Measurements from ENCODE around the gene TRPC4. TPM values are rescaled to one million over a fixed set of nuclear protein-coding genes. Genes with fewer than 3 reads are reported as not detected.
"Not testable (repeated sequence)": the region's sequence is repeated elsewhere in the genome, so short reads cannot be mapped to it uniquely, and the experiment has no call there.

Gene TRPC4
- total RNA-seq, 2 experiments from 2014 or later = not detected

- ChIA-PET CTCF (interaction anchor here (0.6 kb wide), 1 partner anchor 43 kb away, joined by 3 read pairs; no protein-coding TSS in a partner anchor), POLR2A (no interaction called here)
- Mint-ChIP-seq H3K27ac (no peak overlapping the region), H3K27me3 (no peaks in the 10 kb centered on the region), H3K36me3 (ENCODE audit: low read depth) (no peaks in the 10 kb centered on the region), H3K9me3 (ENCODE audit: low read depth) (no peaks in the 10 kb centered on the region), H3K4me1 (no peaks in the 10 kb centered on the region), H3K4me3 (no peak overlapping the region)
- DNase-seq = no peak
- intact Hi-C loops (cut with DNase I, micrococcal nuclease) = no loop called here
- no peak for ATAC-seq
Measured at GRCh38 chr13:37594550-37594949, 275.0 kb downstream of the TRPC4 start.

- H3K27ac Mint-ChIP-seq; CTCF ChIA-PET; DNase-seq; H3K27me3 Mint-ChIP-seq; H3K9me3 Mint-ChIP-seq (ENCODE audit: low read depth); H3K4me1 Mint-ChIP-seq; H3K36me3 Mint-ChIP-seq (ENCODE audit: low read depth); ATAC-seq; intact Hi-C loops (cut with DNase I, micrococcal nuclease); POLR2A ChIA-PET; H3K4me3 Mint-ChIP-seq: not testable (repeated sequence)
Measured at GRCh38 chr13:37589381-37589780, 280.2 kb downstream of the TRPC4 start.

GRCh38 chr13:37587236-37587635 is 282.3 kb downstream of the TRPC4 start:
- intact Hi-C loops (cut with DNase I, micrococcal nuclease) = no loop called here
- no peak overlapping the region for H3K4me3 Mint-ChIP-seq
- no peak for ATAC-seq
- CTCF ChIA-PET = no interaction called here
- POLR2A ChIA-PET = no interaction called here
- H3K27me3 Mint-ChIP-seq = no peaks in the 10 kb centered on the region
- no peaks in the 10 kb centered on the region for H3K36me3 Mint-ChIP-seq (ENCODE audit: low read depth)
- DNase-seq = no peak
- H3K27ac Mint-ChIP-seq = no peak overlapping the region
- no peaks in the 10 kb centered on the region for H3K4me1 Mint-ChIP-seq
- no peaks in the 10 kb centered on the region for H3K9me3 Mint-ChIP-seq (ENCODE audit: low read depth)
